ENCODE data around the gene TNFSF8.

DNA sequence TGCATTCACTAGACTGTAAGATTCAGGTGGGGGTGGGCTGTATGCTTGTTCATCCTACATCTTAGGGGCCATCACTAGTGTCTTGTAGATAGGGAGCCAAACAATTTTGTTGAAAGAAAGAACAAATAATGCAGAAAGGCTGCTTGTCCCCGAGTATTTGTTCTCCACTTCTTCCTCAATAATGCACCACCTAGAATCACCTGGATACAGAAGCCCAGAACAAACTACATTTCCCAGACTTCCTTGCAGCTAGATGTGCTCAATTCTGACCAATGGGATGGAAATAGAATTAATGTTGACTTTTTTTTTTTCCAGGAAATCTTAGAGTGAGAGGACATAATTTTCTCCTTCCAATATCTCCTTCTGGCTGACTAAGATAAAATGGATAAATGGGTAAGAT, 38.9 kb upstream of the TNFSF8 start:
- TF ChIP-seq POLR2A (IDR thresholded peaks at IDR 0.05) (no peak), CTCF (IDR thresholded peaks at IDR 0.05) (no peak)

Measured in sigmoid colon (tissue), 3 donors.